PFSK-1 (cell line): ENCODE measurements around the gene NAGK.

ENCODE experiments used
- POLR2AphosphoS5 ChIP-seq: IDR thresholded peaks from 2 replicates; pipeline ENCODE4 v1.6.1; 2012; ENCODE audit warnings: low read depth, mild to moderate bottlenecking, control low read depth, low read length, moderate library complexity
- SIN3A ChIP-seq: IDR thresholded peaks from 2 replicates; pipeline ENCODE4 v1.6.1; 2012; ENCODE audit warnings: mild to moderate bottlenecking, low read length, moderate library complexity, borderline replicate concordance; ENCODE audit not compliant: insufficient read depth

GRCh38 chr2:71042287-71042686 lies 26.2 kb upstream of the NAGK start:
- TF ChIP-seq POLR2AphosphoS5 (no peak), SIN3A (no peak)
